IPS-18c (cell line): ENCODE data around the gene RALGPS1.

Experiments used
- H3K4me3 ChIP-seq: 2 replicates; pipeline ENCODE4 v1.7.0; 2013; ENCODE audit warnings: low read depth, mild to moderate bottlenecking, low read length, moderate library complexity; ENCODE audit not compliant: insufficient read depth
- H3K9me3 ChIP-seq: one replicate; pipeline ENCODE4 v1.6.1; 2013; ENCODE audit warnings: mild to moderate bottlenecking, low read length, moderate library complexity; ENCODE audit not compliant: control insufficient read depth, insufficient read depth

RALGPS1 gene

GRCh38 chr9:127088724-127089615 is 174.4 kb downstream of the RALGPS1 start:
- H3K4me3 ChIP-seq = no peak overlapping the region
- no peaks in the 10 kb centered on the region for H3K9me3 ChIP-seq

- Histone ChIP-seq H3K9me3 (no peaks in the 10 kb centered on the region), H3K4me3 (no peak overlapping the region)
Observed at GRCh38 chr9:127089631-127090081, 175.1 kb downstream of the RALGPS1 start.

DNA sequence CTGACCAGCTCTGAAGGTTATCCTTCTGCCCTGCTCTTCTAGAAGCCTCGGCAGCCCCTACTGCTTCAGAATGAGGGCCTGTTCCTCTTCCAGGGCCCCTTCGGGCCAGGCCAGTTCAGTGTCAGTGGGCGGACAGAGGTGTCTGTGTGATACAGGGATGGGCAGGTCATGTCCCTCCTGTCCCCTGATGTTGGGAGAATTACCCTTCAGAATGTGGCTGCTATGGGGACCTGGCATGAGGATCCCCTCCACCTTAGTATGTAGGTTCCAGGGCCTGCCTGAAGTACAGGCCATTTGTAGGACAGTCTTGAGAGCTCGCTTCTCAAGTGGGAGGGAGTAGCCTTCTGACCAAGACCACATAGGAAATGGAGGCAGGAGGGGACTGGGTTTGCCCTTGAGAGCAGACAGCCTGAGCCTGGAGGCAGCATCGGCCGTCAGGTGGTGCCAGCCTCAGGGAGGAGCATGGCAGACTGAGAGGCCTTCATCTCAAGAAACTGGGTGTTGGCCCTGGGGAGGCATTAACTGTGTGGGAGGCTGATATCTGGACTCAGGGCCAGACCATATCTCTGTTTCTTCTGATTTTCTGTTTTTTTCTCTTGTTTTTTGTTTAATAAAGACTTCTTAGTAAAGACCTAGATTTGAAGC is 175.9 kb downstream of the RALGPS1 start:
- H3K9me3 ChIP-seq = no peaks in the 10 kb centered on the region
- H3K4me3 ChIP-seq = no peak overlapping the region

DNA sequence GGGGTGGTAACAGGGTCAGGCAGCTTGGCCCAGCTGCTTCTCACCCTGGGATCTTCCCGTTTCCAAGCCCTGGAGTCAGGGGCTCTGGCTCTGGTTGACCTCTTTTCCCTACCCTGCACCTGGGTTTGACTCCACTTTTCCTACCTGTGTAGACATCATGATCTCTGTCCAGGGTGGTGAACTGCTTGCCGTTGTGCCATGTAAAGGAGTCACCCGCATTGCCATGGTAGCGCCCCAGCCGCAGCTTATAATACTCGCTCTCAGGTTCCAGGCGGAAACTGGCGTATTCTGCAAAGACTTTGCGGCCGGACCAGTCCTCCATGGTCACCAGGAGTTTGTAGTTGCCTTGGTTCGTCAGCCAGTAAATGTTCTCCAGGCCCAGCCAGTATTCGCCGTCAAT is 176.9 kb downstream of the RALGPS1 start:
- Histone ChIP-seq H3K4me3 (no peak overlapping the region), H3K9me3 (no peaks in the 10 kb centered on the region)

DNA sequence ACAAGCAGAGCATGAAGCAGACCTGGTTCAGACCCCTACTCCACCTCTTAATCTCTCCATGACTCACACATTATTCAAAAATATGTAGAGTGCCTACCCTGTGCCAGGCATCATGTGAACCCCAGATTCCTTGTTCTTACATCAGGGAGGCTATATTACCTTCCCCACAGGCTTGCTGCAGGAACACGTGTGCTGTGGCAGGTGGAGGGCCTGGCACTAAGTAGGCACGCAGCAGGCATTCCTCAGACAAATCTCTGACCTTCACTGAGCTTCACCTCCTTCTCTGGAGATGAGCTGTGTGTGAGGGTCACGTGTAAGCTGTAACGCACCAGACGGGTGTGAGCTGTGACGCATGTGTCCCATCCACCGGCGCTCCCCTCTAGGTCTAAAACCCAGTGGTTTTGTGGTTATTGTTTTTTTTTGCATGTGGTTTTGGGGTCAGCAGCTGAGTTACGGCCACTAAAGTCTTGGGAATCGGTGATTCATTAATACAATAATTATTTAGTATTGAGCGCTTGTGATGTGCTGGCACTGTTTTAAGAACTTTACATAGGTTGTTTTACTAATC is 177.5 kb downstream of the RALGPS1 start:
- Histone ChIP-seq H3K9me3 (no peaks in the 10 kb centered on the region), H3K4me3 (no peak overlapping the region)

- no peaks in the 10 kb centered on the region for H3K9me3 ChIP-seq
- H3K4me3 ChIP-seq = no peak overlapping the region
Observed at GRCh38 chr9:127093319-127094020, 178.9 kb downstream of the RALGPS1 start.

DNA sequence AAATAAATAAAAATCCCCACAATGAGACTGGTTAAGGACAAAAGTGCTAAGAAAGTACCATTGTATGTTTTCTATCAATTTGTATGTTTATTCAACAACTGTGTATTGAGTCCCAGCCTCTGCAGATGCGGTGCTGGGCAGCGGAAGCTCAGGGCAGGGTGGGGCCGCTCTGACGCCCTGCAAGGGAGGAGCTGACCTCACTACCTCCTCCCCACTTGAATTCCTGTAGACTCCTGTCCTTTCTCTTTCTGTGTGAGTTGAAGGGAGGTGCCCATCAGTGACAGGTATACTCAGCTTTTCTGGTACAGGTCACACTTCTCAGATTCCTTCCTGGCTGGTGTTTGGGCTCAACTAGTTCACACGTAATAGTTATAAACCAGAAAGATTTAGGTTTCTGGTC is 180.8 kb downstream of the RALGPS1 start:
- Histone ChIP-seq H3K4me3 (no peak overlapping the region), H3K9me3 (no peaks in the 10 kb centered on the region)

DNA sequence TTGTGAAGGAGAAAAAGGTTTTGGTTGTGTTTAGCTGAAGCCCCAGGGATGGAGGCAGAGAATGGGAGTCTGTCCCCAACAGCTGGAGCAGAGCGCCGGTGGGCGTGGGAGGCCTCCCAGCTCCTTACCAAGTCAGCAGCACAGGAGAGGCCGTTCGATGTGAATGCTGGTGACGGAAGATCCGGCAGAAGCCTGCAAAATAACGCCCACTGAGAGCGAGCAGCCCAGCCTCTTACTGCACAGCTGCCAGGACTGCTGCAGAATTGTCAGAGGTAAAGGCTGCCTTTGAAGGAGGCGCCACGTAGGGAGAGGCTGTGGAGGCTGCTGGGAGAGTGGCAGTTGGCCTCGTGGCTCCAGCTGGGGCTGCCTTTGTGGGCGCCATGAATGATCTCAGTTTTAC is 181.6 kb downstream of the RALGPS1 start:
- Histone ChIP-seq H3K4me3 (no peak overlapping the region), H3K9me3 (no peaks in the 10 kb centered on the region)

GRCh38 chr9:127097683-127098082 is 183.1 kb downstream of the RALGPS1 start:
- Histone ChIP-seq H3K4me3 (no peak overlapping the region), H3K9me3 (no peaks in the 10 kb centered on the region)

DNA sequence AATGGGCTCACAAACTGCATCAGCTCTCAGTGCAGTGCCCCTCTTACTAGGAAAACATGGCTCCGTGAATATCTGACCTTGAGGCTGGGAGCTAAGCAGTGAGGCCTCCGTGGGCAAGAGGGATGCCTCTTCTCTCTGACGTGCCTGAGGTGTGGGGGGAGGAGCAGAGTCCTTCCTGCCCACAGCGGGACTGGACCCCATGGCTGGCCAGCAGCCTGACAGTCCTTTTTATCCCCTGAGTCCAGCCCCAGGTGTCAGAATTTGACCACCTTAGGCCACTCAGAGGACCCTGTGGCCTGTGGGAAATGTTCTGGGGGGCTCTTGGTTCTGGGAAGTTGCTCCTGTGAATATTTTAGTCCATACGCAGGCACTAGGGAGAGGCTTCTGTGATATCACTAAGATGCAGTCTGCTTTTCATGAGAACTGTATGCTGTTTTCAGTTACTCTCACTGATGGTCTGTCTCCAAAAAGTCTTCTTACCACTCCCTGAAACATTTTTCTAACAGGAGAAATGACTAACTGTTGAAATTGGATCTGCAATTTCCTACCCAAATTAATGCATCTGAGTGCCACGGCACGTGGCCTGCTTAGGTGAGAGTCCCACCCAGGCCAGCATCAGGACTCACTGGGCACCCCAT is 184.5 kb downstream of the RALGPS1 start:
- Histone ChIP-seq H3K4me3 (no peak overlapping the region), H3K9me3 (no peaks in the 10 kb centered on the region)

DNA sequence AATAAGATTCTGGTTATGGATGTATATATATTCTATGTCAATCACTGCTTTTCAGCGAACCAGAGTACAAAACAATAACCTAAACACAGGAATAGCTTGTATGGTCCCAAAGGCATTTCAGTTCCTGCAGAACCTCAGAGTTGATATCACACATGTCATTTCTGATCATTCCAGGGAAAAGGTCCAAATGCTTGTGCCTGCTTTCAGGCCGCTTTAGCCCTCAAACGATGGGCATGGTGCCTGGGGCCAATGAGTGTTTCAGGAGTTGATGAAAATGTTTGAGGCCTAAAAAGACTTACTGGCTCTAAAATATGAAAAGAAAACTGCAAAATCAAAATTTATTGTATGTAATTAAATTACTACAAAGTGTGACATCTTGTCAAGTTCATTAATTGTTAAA is 185.1 kb downstream of the RALGPS1 start:
- Histone ChIP-seq H3K9me3 (no peaks in the 10 kb centered on the region), H3K4me3 (no peak overlapping the region)

GRCh38 chr9:127102176-127102575 is 187.6 kb downstream of the RALGPS1 start:
- H3K9me3 ChIP-seq = no peaks in the 10 kb centered on the region

DNA sequence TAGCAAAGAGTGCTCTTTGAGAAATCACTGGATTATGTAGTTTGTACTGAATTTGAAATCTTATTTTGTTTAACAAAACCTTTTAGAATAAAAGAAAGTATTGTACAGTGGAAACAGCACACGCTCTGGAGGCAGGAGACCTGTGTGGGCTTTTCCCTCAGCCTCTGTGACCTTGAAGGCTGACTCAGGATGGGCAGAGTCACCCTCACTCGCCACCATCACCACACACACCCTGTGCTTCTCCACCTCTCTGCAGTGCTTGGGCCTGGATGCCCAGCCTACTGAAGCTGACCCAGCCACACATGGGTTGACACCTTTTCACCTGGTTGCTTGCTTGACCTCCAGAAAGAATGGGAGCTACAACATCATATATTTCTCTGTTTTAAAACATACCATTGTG is 188.2 kb downstream of the RALGPS1 start:
- no peaks in the 10 kb centered on the region for H3K9me3 ChIP-seq
- H3K4me3 ChIP-seq = no peak overlapping the region

More at GRCh38 chr9:127102176-127102575, 187.6 kb downstream of the RALGPS1 start:
- H3K4me3 ChIP-seq = no peak overlapping the region

DNA sequence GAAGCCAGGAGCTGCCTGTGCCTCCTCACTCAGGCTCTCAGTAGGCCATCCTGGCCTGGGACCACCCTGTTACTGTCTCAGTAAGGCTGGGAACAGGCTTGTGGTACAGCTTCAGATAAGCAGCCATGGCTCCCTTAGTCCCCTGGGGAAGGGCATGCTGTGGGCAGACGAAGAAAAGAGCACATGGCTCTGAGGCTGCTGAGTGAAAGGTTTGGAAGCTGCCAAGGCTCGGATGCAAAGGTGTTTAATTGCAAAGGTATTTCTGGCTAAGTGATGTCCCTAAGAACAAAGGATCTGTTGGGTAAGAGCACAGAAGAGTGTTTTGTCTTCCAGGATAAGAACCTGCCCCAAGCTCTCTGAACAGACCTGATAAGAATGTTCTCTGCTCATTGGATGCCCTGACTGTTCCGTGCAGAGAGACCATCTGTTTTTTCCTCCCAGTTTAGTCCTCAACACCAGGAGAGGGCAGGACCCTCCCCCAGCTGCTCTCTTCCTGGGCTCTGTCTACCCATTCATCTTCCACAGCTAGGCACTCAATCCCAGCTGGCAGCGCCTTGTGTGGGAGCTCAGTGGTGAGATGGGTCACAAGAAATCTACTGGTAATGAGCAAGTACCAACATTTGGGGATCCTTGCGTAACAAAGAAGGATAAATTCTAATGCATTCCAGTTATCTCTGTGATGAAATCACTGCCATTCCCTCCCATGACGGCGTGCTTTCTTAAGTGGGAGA is 190.2 kb downstream of the RALGPS1 start:
- Histone ChIP-seq H3K9me3 (no peaks in the 10 kb centered on the region), H3K4me3 (no peak overlapping the region)

GRCh38 chr9:127105805-127106465 is 191.4 kb downstream of the RALGPS1 start:
- peaks cover 2% of the 10 kb centered on the region for H3K9me3 ChIP-seq
- H3K4me3 ChIP-seq = no peak overlapping the region

DNA sequence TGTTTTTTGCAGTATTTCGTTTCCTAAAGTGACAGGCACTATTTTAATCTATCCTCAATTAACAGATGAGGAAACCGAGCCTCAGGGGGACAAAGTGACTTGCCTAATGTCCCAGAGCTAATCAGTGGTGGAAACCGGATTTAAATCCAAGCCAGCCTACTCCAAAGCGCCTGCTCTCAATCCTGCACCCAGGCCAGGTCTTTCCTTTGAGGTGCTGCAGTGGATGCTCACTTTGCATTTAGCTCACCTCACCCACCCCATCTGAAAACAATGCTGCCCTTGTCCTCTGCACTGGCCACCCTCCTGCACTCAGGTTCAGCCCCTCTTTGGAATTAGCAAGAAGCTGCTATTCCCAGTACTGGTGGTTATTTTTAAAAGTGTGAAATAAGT is 191.9 kb downstream of the RALGPS1 start:
- no peak overlapping the region for H3K4me3 ChIP-seq
- H3K9me3 ChIP-seq = peaks cover 2% of the 10 kb centered on the region
